Mesenchymal stem cell (in vitro differentiated cells and primary cell): ENCODE measurements around the gene TMPRSS6.
A peak's percentile ranks its signal among the peaks of the same experiment; 100 is the strongest.

Experiments
- DNase-seq: peaks from one replicate; pipeline ENCODE4 v3.0.0-alpha.2; 2013
- H2AFZ ChIP-seq: one replicate; pipeline ENCODE4 v1.6.1; 2013; ENCODE audit warnings: low read depth, mild to moderate bottlenecking, control low read depth, inconsistent platforms, low read length, moderate library complexity
- H2AK5ac ChIP-seq: 2 replicates; pipeline ENCODE4 v1.6.1; 2013; ENCODE audit warnings: low read length, moderate library complexity, mild to moderate bottlenecking, inconsistent platforms; ENCODE audit not compliant: severe bottlenecking
- H2BK120ac ChIP-seq: one replicate; pipeline ENCODE4 v1.6.1; 2013; ENCODE audit warnings: low read depth, mild to moderate bottlenecking, inconsistent platforms, low read length, moderate library complexity
- H2BK12ac ChIP-seq, 2 experiments: one replicate each; pipeline ENCODE4 v1.6.1; 2013; ENCODE audit warnings: inconsistent platforms in 2 of 2, low read length in 2 of 2, mild to moderate bottlenecking in 2 of 2, moderate library complexity in 2 of 2, control low read depth in 1 of 2
- H2BK15ac ChIP-seq: one replicate; pipeline ENCODE4 v1.6.1; 2013; ENCODE audit warnings: mild to moderate bottlenecking, low read depth, inconsistent platforms; ENCODE audit not compliant: poor library complexity, severe bottlenecking
- H2BK5ac ChIP-seq: 2 replicates; pipeline ENCODE4 v1.6.1; 2013; ENCODE audit warnings: low read depth, mild to moderate bottlenecking, low read length, control low read depth, inconsistent platforms; ENCODE audit not compliant: poor library complexity, severe bottlenecking
- H3K14ac ChIP-seq, 2 experiments: one replicate each; pipeline ENCODE4 v1.6.1; 2013; ENCODE audit warnings: inconsistent platforms in 2 of 2, low read length in 2 of 2, control low read depth in 1 of 2, mild to moderate bottlenecking in 1 of 2, moderate library complexity in 1 of 2
- H3K18ac ChIP-seq, 2 experiments: one replicate each; pipeline ENCODE4 v1.6.1; 2013; ENCODE audit warnings: inconsistent platforms in 2 of 2, low read length in 2 of 2, control low read depth in 1 of 2, low read depth in 1 of 2, mild to moderate bottlenecking in 1 of 2
- H3K23ac ChIP-seq, 2 experiments: one replicate each; pipeline ENCODE4 v1.6.1; 2013; ENCODE audit warnings: inconsistent platforms in 2 of 2, low read length in 2 of 2, mild to moderate bottlenecking in 2 of 2, moderate library complexity in 2 of 2, control low read depth in 1 of 2
- H3K27ac ChIP-seq: 2 replicates; pipeline ENCODE4 v1.5.1; 2013; ENCODE audit warnings: mild to moderate bottlenecking, moderate library complexity, low read length, control low read depth, inconsistent platforms; ENCODE audit not compliant: poor library complexity, severe bottlenecking
- H3K27me3 ChIP-seq, 2 experiments: 2 replicates each; pipeline versions ENCODE4 v1.6.1 to v1.7.0; 2013; ENCODE audit warnings: low read length in 2 of 2, mild to moderate bottlenecking in 2 of 2, moderate library complexity in 2 of 2, control low read depth in 1 of 2, inconsistent platforms in 1 of 2; ENCODE audit not compliant: control insufficient read depth in 1 of 2, insufficient read depth in 1 of 2
- H3K36me3 ChIP-seq, 2 experiments: 2 replicates each; pipeline versions ENCODE4 v1.6.1 to v1.7.0; 2013; ENCODE audit warnings: low read length in 2 of 2, control low read depth in 1 of 2, inconsistent platforms in 1 of 2, low read depth in 1 of 2, mild to moderate bottlenecking in 1 of 2; ENCODE audit not compliant: insufficient read depth in 2 of 2, control insufficient read depth in 1 of 2
- H3K4ac ChIP-seq, 2 experiments: one replicate each; pipeline ENCODE4 v1.6.1; 2013; ENCODE audit warnings: inconsistent platforms in 2 of 2, low read length in 2 of 2, mild to moderate bottlenecking in 2 of 2, moderate library complexity in 2 of 2, control low read depth in 1 of 2, low read depth in 1 of 2
- H3K4me1 ChIP-seq: 2 replicates; pipeline ENCODE4 v1.6.1; 2013; ENCODE audit warnings: low read depth, low read length, control low read depth; ENCODE audit not compliant: control insufficient read depth, insufficient read depth
- H3K4me2 ChIP-seq: 2 replicates; pipeline ENCODE4 v1.6.1; 2013; ENCODE audit warnings: low read length, mild to moderate bottlenecking, inconsistent platforms; ENCODE audit not compliant: poor library complexity, severe bottlenecking
- H3K4me3 ChIP-seq, 2 experiments: 2 replicates each; pipeline versions ENCODE4 v1.5.1 to v1.7.0; 2013; ENCODE audit warnings: low read length in 2 of 2, mild to moderate bottlenecking in 2 of 2, control low read depth in 1 of 2, low read depth in 1 of 2; ENCODE audit not compliant: insufficient read depth in 1 of 2
- H3K79me1 ChIP-seq: replicated peaks from 2 replicates; pipeline ENCODE4 v1.6.1; 2013; ENCODE audit warnings: mild to moderate bottlenecking, control low read depth, low read length, inconsistent platforms; ENCODE audit not compliant: poor library complexity, severe bottlenecking
- H3K9ac ChIP-seq: 2 replicates; pipeline ENCODE4 v1.7.0; 2013; ENCODE audit warnings: mild to moderate bottlenecking, low read length, moderate library complexity
- H3K9me3 ChIP-seq: 2 replicates; pipeline ENCODE4 v1.7.0; 2013; ENCODE audit warnings: mild to moderate bottlenecking, low read length; ENCODE audit not compliant: control insufficient read depth
- H4K8ac ChIP-seq: one replicate; pipeline ENCODE4 v1.6.1; 2013; ENCODE audit warnings: inconsistent platforms, mild to moderate bottlenecking, low read length, moderate library complexity
- H4K91ac ChIP-seq: one replicate; pipeline ENCODE4 v1.6.1; 2013; ENCODE audit warnings: mild to moderate bottlenecking, low read length, inconsistent platforms
- WGBS: methylation state at CpG from one replicate; pipeline ENCODE4 v1.1.7; 2013; ENCODE audit warnings: mixed read lengths; 5-methylcytosine and 5-hydroxymethylcytosine counted together

TMPRSS6 gene

GRCh38 chr22:37077802-37078448, 31.6 kb downstream of the TMPRSS6 start:
- Histone ChIP-seq H3K4ac (no peak overlapping the region), H3K4me3 (no peak overlapping the region), H2BK12ac (no peak overlapping the region), H3K9me3 (no peaks in the 10 kb centered on the region), H4K8ac (no peak overlapping the region), H3K23ac (no peak overlapping the region), H3K14ac (no peak overlapping the region), H3K9ac (no peak overlapping the region), H3K27ac (no peak overlapping the region), H2BK5ac (no peak overlapping the region), H3K4me1 (no peaks in the 10 kb centered on the region), H2AK5ac (no peak overlapping the region), H3K27me3 (peaks cover 46 to 54% of the 10 kb centered on the region in 2 experiments), H4K91ac (no peak overlapping the region), H3K18ac (no peak overlapping the region), H2AFZ (no peak overlapping the region), H2BK15ac (peak overlapping the region; percentile 30), H3K36me3 (no peaks in the 10 kb centered on the region), H3K79me1 (no peaks in the 10 kb centered on the region), H3K4me2 (no peak overlapping the region), H2BK120ac (no peak overlapping the region)
- DNase-seq: peak; percentile 50
- WGBS: 37% methylated on average over 15 of the region's 15 CpGs

GRCh38 chr22:37075822-37076433, 33.6 kb downstream of the TMPRSS6 start:
- Histone ChIP-seq H2BK15ac (no peak overlapping the region), H2BK120ac (no peak overlapping the region), H4K8ac (no peak overlapping the region), H3K9me3 (peaks cover 2% of the 10 kb centered on the region), H2BK12ac (no peak overlapping the region), H3K18ac (no peak overlapping the region), H2AFZ (no peak overlapping the region), H3K4me2 (no peak overlapping the region), H3K14ac (peak overlapping the region in 1 of 2 experiments; percentile 1), H3K4me1 (no peaks in the 10 kb centered on the region), H3K79me1 (no peaks in the 10 kb centered on the region), H3K4ac (no peak overlapping the region), H3K23ac (no peak overlapping the region), H4K91ac (no peak overlapping the region), H2AK5ac (no peak overlapping the region), H3K4me3 (no peak overlapping the region), H3K27ac (no peak overlapping the region), H2BK5ac (no peak overlapping the region), H3K27me3 (peaks cover 43 to 58% of the 10 kb centered on the region in 2 experiments), H3K9ac (no peak overlapping the region), H3K36me3 (no peaks in the 10 kb centered on the region)
- 84% methylated on average over 9 of the region's 9 CpGs for WGBS
- DNase-seq: no peak

GRCh38 chr22:37075046-37075445, 34.5 kb downstream of the TMPRSS6 start:
- Histone ChIP-seq H2AFZ (no peak overlapping the region), H3K27ac (no peak overlapping the region), H3K4me2 (no peak overlapping the region), H2AK5ac (no peak overlapping the region), H3K18ac (no peak overlapping the region), H2BK5ac (no peak overlapping the region), H3K36me3 (no peaks in the 10 kb centered on the region), H3K4ac (no peak overlapping the region), H3K27me3 (peaks cover 47 to 67% of the 10 kb centered on the region in 2 experiments), H3K14ac (no peak overlapping the region), H3K4me3 (no peak overlapping the region), H4K91ac (no peak overlapping the region), H2BK15ac (no peak overlapping the region), H3K79me1 (no peaks in the 10 kb centered on the region), H3K9ac (no peak overlapping the region), H3K4me1 (no peaks in the 10 kb centered on the region), H2BK120ac (no peak overlapping the region), H2BK12ac (no peak overlapping the region), H4K8ac (no peak overlapping the region), H3K9me3 (peaks cover 2% of the 10 kb centered on the region), H3K23ac (no peak overlapping the region)
- 87% methylated on average over 17 of the region's 17 CpGs for WGBS
- DNase-seq: no peak

GRCh38 chr22:37074537-37074936, 35.0 kb downstream of the TMPRSS6 start:
- Histone ChIP-seq H3K18ac (no peak overlapping the region), H3K4ac (no peak overlapping the region), H2AK5ac (no peak overlapping the region), H2AFZ (no peak overlapping the region), H3K14ac (peak overlapping the region in 1 of 2 experiments; percentile 7), H2BK5ac (no peak overlapping the region), H2BK15ac (no peak overlapping the region), H3K27ac (no peak overlapping the region), H3K4me2 (no peak overlapping the region), H3K4me3 (no peak overlapping the region), H2BK120ac (no peak overlapping the region), H3K27me3 (peaks cover 52 to 72% of the 10 kb centered on the region in 2 experiments), H3K79me1 (no peaks in the 10 kb centered on the region), H3K4me1 (no peaks in the 10 kb centered on the region), H3K9me3 (peaks cover 2% of the 10 kb centered on the region), H3K9ac (no peak overlapping the region), H2BK12ac (no peak overlapping the region), H4K91ac (no peak overlapping the region), H3K23ac (no peak overlapping the region), H4K8ac (no peak overlapping the region), H3K36me3 (no peaks in the 10 kb centered on the region)
- WGBS: 87% methylated on average over 16 of the region's 16 CpGs
- DNase-seq: no peak
